GM19468 (cell line): ENCODE measurements around the gene C1QTNF12.
"Not testable (repeated sequence)": the region's sequence is repeated elsewhere in the genome, so short reads cannot be mapped to it uniquely, and the experiment has no call there.

Experiments
- ATAC-seq: cut with Tn5 transposase; IDR thresholded peaks from one replicate; pipeline ENCODE4 v1.9.1; 2021; ENCODE audit warnings: mild to moderate bottlenecking, moderate library complexity, moderate number of reproducible peaks; ENCODE audit not compliant: unreplicated experiment; ENCODE audit errors: extremely low read depth

Gene C1QTNF12

DNA sequence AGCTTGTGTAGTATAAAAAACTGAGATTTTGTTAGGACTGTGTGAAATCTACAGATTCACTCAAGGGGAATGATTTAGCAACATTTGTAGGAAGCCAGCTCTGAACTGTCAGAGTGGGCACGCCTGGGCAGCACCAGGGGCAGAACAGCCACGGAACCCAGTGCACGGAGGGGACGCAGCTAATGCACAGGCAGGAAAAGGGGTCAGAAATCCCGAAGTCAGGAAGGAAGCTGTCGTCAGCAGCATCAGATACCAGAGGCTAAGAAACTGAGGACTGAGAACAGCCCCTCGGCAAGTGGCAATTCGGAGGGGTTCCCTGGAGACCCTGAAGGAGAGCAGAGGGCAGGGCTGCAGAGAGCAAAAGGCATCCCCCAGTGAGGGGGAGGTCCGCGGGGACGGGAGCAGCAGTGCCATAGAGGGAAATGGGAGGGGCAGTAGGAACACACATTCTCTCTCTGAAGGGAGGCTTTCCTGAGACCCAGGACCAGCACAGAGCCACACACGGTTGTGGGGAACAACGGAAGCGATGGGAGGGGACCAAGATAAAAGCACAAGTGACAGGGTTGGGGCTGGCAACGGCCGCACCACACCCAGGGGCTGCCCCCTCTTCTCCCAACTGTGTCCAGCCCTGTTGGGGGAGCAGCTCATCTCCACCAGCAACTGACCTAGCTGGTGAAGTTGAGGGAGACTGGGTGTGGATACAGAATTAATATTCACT lies 14.5 kb upstream of the C1QTNF12 start:
- no peak for ATAC-seq

- ATAC-seq = no peak
Measured at GRCh38 chr1:1259951-1260600, 13.6 kb upstream of the C1QTNF12 start.

DNA sequence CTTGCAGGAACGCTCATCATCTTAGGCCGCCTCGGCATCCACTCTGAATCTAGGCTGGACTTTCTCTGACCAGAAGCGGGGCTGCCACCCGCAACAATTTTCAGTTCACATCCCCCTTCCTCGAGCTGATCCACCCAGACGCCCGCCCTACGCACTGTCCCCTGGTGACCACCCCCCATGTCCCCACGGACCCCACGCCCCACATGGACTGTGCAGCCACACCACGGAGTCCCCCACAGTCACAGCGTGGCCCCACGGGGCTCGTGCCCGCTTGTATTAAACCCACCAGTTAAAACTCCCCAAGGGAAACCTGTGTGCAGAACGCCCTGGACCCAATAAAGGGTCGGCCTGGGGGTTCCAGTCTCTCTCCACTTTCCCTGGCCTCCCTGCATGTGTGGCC lies 13.0 kb upstream of the C1QTNF12 start:
- no peak for ATAC-seq

DNA sequence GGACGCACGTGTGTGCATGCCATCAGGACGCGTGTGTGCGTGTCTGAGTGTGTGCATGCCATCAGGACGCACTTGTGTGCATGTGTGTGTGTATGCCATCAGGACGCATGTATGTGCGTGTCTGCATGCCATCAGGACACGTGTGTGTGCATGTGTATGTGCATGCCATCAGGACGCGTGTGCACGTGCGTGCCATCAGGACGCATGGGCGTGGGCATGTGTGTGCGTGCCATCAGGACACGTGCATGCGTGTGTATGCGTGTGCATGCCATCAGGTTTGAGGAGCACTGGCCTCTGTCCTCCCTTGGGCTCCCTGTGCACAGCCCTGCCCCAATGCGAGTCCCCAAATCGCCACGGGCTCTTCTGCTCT lies 12.6 kb upstream of the C1QTNF12 start:
- ATAC-seq = no peak

DNA sequence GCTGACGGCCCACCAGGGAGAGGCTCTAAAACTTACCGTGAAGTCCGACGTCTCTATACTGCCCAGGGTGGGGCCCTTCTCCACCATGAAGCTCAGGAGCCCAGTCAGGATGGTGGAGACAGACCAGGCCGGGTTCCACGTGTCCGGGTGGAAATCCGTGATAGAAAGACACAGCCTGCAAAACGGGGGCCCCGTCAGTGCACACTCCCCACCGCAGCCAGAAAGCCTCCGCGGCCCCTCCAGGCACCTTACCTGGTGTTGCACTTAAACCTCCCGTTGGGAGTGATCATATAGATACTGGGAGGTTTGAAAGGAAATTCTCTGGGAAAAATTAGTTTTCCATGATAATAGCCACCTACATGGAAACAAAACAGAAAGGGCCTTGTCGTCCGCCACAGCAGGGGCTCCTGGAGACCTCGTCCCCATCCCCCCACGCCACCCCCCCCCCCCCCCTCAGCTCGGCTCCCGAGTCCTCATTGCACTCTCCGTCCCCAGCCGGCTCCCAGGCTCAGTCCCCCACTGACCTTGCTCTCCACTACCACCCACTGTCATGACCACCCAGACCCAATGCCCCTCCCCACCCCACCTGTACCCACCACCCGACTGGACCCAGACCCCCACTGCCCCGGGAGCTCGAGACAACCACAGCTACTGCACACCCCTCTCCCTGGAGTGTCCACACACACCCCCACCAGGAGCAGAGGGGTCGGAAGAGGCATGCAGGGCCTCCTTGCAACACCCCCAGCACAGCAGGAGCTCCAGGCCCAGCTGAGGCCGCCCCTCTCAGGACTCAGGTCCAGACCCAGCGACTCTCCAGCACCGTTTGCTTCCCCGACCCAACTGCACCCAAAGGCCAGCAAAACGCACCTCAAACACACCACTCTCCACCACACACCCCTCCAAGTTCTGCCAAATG lies 10.7 kb upstream of the C1QTNF12 start:
- no peak for ATAC-seq

GRCh38 chr1:1255611-1256010 lies 9.1 kb upstream of the C1QTNF12 start:
- ATAC-seq = no peak

DNA sequence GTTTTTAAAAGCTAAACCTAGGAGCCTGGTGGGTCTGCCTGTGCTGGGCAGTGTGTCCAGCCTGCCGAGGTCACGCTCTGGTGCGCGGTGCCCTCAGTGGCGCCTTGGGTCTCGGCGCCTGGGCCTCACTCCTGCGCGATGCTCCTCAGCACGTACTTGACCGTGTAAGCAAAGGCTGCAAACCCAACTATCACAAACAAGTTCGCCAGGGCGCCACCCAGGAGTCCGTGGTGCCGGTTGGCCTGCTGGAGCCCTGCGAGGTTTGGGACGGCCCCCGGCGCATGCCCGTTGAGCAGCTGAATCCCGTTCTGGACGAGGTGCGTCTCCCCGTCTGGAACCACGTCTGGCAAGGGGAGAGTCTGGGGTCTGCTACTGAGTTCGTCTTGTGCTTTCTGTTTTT lies 8.6 kb upstream of the C1QTNF12 start:
- no peak for ATAC-seq

DNA sequence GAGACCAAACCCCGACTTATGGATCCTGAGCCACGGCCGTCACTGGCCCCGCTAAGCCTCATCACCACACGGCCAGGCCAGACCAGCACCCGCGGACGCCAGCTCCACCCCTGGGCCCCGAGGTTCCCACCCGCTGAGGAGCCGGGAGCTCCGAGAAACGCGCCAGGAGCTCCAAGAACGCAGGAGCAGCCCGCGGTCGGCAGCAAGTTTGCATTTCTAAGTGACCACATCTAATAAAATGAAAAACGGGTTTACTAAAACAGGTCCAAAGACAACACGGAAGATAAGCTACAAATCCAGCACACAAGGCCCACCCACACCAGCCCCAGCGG lies 8.1 kb upstream of the C1QTNF12 start:
- ATAC-seq = no peak

DNA sequence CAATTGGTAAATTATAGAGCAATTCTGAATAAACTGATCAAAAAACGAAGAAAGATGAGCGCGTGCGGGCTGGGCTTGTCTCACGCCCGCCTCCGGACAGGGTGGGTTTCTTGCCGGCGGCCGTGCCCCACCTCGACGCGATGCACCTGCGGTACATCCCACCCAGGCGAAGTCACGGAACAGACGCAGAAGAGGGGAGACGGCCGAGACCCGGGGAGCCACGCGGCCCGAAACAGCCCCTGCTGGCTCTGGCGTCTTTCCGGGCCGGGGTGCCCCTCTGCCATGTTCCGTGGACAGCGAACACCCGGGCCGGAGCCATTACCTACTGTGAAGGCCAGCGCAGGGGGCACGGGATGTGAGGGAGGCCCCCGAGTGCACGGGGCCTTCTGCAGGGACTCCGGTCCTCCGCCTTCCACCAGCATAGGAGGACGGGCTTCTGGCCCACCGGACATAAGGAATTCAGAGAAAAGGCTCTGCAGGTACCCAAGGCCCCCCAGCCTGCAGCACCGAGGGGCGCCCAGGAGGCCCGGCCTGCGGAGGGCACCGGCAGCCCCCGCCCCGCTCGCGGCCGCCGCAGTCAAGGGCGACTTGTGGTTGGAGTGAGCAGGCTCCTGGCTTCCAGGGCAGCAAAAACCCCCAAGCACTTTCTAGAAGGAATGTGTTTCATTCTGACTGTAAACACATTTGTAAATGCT lies 7.6 kb upstream of the C1QTNF12 start:
- ATAC-seq = no peak

DNA sequence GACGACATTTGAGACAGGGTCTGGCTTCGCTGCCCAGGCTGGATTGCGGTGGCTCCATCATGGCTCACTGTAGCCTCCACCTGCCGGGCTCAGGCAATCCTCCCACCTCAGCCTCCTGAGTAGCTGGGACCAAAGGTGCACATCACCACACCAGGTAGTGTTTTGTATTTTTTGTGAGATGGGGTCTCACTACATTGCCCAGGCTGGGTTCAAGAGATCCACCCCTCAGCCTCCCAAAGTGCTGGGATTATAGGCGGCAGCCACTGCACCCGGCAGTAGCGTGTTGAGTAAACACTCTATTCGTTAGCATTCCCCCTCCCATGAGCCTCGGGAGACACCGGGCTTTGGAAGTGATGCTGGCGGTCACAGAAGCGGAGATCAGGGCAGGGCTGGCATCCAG lies 6.8 kb upstream of the C1QTNF12 start:
- no peak for ATAC-seq

- ATAC-seq = no peak
Measured at GRCh38 chr1:1250786-1251284, 4.3 kb upstream of the C1QTNF12 start.

GRCh38 chr1:1248009-1248913 lies 1.7 kb upstream of the C1QTNF12 start:
- not testable (repeated sequence) for ATAC-seq

DNA sequence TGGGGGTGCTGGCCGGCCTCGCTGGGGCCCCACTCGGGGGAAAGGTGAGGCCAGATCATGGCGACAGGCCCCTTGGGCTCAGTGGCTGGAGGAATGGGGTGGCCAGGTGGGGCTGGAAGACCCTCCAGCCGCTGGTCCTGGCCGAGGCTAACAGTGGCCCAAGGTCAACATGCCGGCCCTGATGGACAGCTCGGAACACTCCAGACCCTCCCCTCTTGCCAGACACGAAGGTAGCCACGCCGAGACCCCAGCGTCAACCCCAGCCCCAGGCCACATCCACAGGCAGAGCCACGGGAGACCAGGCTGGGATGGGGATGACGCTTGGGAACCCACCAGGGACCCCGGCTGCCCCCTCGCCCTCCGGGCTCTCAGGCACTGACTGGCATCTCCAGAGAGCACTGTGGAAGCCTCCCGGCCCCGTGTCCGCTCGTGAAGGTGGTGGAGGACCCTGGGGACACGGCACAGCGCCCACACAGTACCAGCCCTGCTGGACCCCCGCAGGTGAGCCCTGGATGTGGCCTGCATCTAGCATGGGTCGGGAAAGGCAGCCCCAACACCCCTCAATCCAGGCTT lies 905 bp upstream of the C1QTNF12 start:
- no peak for ATAC-seq

- no peak for ATAC-seq
Measured at GRCh38 chr1:1245817-1246576, 525 bp downstream of the C1QTNF12 start.

DNA sequence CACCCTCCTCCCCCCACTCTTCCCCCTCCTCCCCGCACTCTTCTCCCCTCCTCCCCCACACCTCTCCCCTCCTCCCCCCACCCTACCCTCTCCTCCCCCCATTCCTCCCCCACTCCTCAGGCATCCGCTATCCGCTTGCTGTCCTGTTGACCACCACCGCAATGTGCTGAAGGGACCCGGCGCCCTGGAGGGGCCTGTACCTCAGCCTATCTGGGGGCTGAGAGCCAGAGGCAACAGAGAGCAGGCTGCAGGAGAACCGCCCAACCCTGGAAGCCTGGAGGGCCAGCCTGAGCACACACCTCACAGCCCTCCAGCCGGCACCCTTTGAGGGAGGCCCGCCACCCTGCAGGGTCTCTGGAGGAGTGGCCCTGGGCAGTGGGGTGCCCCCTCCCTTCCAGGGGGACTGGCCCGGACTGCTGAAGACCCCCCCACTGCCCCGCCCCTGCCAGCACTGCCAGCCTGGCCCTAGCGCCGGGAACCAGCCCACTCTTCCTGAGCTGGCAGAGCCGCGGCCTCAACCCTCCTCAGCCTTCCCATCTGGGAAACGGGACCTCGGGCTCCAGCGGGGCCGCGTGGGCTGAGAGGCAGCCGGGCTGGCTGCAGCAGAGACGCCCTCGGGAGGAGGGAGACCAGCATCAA lies 1.2 kb downstream of the C1QTNF12 start:
- ATAC-seq = no peak

DNA sequence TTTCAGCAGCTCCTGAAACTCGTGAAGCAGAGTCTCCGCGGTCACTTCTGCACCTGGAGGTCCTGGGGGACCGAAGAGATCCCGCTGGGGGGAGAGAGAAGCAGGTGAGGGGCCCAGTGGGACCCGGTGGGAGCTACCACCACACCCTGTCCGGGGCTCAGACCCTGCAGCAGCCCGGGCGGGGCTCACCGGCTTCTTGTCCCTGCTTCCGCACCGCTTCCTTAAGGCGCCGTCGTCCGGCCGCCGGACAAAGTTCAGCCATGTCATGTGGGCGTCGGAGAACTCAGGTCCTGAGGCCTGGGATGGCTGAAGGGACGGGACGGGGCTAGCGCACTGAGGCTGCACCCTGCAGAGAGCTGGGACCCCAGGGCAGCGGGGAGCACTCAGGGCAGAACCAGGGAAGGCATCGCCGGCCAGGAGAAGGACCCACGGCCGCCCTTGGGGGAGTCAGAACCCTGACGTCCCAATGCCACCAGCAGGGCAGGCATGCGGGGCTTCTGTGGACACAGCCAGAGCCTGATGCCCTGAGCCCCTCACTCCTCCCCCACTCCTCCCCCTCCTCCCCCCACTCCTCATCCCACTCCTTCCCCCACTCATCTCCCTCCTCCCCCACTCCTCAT lies 2.2 kb downstream of the C1QTNF12 start:
- no peak for ATAC-seq

DNA sequence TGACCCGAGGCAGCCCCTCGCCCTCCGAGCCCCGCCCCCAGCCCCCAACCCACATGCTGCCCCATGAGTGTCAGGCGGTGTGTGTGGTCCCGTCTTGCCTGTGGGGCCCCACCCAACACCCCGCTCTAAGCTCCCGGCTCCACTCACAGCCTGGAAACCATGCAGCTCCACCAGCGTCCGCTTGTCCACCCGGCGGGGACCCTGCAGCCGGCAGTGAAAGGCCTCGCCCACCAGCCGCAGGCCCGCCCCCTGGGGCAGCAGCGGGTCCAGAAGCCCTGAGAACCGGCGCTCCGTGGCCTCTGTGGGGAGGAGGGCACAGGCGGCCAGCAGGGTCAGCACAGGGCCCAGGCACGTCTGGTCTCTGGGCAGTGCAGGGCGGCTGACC lies 2.7 kb downstream of the C1QTNF12 start:
- no peak for ATAC-seq

GRCh38 chr1:1243266-1243660 lies 3.3 kb downstream of the C1QTNF12 start:
- ATAC-seq = no peak
